Measurements from ENCODE around the gene BRAF. TPM values are rescaled to one million over a fixed set of nuclear protein-coding genes. Genes with fewer than 3 reads are reported as not detected.
"Not testable (repeated sequence)": the region's sequence is repeated elsewhere in the genome, so short reads cannot be mapped to it uniquely, and the experiment has no call there.

The BRAF gene
- 25.0 and 25.7 TPM in 2 replicates for total RNA-seq

DNA sequence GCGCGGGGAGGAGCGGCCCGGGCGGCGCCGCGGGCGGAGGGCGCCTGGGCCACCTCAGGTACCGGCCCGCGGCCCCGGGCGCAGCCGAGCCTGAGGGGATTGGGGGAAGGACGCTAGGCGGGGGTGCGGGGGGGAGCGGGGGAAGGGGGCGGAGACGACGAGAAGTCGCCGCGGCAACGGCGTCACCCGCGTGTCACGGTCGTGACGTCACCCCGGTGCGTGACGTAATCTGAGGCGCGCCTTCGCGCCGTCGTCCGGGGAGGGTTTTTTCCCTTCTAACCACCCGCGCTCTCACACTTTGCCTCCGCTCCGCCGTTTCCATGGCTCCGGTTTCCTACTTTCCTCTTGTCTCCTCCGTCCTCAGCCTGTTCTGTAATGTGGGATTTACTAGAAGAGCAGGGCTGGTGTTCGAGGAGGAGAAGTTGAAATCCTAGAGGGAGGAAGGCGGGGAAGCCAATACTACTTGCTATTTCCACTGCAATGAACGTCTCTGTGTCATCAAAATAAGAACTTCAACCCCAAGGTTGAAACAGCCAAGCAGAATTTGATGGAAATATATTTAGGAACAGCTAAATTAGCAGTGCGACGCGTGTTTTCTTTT is at the start of gene BRAF:
BRAF (minus strand) TSS at position 109 of the 601 bp plus-strand sequence. CDS start 226 bp downstream, outside the sequence.
- intact Hi-C loops (cut with micrococcal nuclease): loop anchor here (1.0 to 10.0 kb wide), 12 partner anchors 22 to 1882 kb away; partner anchors contain the start of genes FMC1, MKRN1, MRPS33 and NDUFB2

DNA sequence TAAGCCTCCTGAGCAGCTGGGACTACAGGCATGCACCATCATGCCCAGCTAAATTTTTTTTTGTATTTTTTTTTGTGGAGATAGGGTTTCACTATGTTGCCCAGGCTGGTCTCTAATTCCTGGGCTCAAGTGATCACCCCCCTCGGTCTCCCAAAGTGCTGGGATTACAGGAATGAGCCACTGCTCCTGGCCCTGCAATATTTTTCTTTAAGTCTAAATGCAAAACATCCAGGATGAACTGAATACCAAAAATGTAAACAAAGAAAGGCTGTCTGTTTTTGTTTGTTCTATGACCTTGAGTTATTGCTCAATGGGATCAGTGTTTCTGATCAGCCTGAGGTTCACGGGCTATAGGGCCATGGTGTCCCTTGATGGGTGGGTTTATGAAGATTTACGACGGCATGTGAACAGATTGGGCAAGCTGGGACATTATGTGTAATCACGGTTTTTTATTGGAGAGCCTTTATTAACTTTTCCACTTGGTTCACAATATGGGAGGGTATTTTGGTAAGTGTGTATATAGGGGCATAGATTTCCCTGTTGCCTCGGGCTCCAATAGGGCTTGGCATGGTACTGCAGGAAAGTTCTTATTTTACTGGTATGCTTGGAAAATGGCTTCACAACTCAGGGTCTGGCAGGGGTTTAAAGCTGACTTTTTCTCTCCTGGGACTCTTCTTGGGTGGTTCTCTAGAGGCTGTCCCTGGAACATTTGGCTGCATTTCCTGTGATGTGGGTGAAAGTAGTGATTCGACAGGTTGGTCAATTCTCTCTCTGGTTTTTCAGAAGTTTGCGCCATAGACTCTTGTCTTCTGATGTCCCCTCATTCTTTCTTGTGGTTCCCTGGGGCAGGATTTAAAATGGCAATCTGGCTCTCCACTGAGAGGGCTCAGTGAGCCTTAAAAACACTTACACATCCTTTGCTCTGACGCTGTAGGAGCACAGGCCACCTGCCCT is 48.4 kb upstream of the BRAF start:
- intact Hi-C loops (cut with micrococcal nuclease): no loop called here

DNA sequence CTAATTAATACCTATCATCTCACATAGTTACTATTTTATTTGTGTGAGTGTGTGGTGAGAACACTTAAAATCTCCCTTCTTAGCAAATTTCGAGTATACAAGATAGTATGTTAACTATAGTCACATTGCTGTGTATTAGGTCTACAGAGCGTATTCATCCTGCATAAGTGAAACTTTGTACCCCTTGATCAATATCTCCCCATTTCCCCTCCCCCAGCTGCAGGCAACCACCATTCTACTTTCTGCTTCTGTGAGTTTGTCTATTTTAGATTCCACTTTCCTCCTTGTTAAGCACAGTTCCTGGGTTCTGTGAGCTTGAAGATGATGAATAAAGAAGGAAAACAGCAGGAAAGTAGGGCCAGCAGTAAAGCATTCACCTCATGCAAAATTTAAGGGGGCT is 47.6 kb upstream of the BRAF start:
- intact Hi-C loops (cut with micrococcal nuclease): no loop called here

DNA sequence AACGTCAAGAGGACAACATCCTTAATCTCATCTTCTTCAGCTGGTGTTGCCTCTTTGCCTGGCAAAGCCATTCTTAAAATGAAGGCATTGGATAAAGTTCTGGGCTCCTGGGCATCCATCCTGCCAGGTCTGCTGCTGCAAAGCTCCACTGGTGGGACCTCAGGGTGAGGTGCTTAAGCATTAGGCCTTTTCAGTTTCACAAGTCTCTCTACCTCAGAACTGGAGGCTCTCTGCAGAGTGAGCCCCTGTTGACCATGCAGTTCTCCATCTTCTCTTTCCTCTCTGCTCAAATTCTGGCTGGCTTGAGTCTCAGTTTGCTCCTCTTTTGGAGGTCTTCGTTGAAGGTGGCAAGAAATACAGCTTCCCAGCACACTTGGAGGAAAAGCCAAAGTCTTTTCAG is 42.7 kb upstream of the BRAF start:
- intact Hi-C loops (cut with micrococcal nuclease): no loop called here

DNA sequence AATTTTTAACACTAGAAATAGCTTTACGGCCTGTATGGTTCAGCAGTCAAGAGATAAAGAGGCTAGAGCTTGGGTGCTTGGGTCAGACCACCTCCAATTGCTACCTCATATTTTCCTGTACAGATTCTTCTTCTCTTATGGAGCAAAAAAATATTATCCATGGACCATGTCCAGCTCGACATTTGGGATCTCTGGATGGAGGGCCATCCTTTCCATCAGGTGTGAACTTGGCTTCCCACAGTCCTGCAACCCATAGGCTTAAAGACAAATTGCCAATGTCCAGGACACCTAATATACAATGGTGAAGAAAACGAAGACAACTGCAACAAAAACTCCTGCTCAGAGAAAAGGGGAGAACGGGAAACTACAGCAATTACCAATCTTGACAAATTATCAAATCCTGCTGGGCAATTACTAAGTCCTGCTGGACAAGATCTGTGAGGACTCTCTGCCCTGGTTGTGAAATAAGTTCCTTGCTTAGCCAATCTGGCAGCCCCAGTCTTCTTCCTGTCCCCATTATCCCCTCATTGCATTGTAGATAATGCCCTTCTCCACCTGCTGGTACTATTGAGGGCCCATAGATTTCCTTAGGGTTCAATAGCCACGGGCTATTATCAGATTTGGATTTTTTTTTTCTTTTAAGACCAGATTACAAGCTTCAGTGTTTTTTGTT is 42.0 kb upstream of the BRAF start:
- intact Hi-C loops (cut with micrococcal nuclease): no loop called here

DNA sequence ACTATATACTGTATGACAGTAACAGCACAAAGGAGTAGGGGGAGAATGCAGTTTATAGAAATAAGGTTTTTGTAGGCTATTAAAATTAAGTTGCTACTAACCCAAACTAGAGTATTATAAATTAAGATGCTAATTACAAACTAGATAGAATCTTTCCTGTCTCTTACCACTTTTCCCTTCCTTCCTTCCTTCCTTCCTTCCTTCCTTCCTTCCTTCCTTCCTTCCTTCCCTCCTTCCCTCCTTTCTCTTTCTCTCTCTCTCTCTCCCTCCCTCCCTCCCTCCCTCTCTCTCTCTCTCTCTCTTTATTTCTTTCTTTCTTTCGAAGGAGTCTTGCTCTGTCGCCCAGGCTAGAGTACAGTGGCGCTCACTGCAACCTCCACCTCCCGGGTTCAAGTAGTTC is 36.4 kb upstream of the BRAF start:
- intact Hi-C loops (cut with micrococcal nuclease): no loop called here

DNA sequence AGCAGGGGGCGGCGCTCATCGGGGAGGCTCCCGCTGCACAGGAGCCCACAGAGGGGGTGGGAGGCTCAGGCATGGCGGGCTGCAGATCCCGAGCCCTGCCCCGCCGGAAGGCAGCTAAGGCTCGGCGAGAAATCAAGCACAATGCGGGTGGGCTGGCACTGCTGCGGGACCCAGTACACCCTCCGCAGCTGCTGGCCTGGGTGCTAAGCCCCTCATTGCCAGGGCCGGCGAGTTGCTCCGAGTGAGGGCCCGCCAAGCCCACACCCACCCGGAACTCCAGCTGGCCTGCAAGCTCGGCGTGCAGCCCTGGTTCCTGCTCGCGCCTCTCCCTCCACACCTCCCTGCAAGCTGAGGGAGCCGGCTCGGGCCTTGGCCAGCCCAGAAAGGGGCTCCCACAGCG is 32.3 kb upstream of the BRAF start:
- intact Hi-C loops (cut with micrococcal nuclease): not testable (repeated sequence)

DNA sequence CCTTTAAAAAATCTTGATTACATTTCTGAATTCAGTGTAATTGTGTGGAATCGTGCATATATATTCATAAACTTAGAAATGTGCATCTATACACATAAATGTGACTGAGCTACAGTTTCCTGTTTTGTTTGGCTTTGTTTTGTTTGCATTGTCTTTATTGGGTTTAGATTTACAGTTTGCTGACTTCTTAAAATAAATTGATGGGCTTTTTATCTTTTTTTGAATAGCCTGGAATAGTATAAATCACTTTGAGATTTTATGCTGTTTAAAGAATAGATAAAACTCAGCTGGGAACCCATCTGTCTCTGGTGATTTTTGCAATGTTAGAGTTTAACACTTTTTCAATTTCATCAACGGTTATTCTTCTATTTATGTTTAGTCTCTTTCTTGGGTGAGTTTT is 21.2 kb upstream of the BRAF start:
- intact Hi-C loops (cut with micrococcal nuclease): no loop called here

DNA sequence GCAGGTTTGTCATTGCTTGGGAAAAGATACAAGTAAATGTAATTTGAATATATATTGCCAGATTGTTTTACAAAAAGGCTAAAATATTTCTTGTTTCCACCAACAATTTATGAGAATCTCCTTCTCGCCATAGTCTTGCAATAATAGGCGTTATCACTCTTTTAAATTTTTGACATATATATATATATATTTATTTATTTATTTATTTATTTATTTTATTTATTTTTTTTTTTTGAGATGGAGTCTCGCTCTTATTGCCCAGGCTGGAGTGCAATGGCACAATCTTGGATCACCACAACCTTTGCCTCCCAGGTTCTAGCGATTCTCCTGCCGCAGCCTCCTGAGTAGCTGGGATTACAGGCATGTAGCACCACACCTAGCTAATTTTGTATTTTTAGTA is 17.5 kb upstream of the BRAF start:
- intact Hi-C loops (cut with micrococcal nuclease): not testable (repeated sequence)

DNA sequence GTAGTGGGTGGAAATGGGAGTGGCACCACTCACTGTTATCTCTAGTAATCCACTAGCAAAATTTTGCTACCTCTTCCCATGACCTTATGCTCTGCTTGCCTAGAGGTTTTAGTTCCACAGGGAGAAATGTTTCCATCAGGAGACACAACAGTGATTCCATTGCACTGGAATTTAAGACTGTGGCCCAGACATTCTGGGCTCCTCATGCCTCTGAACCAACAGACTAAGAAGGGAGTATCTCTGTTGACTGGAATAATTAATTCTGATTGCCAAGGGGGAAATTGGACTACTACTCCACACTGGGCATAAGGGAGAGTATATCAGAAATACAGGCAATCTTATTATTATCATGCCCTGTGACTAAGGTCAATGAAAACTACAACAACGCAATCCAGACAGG is 16.2 kb upstream of the BRAF start:
- intact Hi-C loops (cut with micrococcal nuclease): no loop called here

DNA sequence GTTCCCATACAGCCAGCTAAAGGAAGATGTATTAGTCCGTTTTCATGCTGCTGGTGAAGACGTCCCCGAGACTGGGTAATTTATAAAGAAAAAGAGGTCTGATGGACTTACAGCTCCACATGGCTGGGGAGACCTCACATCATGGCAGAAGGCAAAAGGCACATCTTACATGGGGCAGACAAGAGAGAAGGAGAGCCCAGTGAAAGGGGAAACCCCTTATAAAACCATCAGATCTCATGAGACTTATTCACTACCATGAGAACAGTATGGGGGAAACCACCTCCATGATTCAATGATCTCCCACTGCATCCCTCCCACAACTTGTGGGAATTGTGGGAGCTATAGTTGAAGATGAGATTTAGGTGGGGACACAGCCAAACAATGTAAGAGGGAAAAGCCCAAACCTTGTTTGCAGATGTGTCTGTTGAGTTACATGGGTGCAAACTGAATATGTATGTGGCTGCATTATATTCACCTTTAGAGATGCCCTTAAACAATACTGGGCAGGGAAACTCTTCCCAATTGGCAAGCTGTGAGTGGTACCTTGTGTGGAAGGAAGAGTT is 13.1 kb upstream of the BRAF start:
- intact Hi-C loops (cut with micrococcal nuclease): no loop called here

DNA sequence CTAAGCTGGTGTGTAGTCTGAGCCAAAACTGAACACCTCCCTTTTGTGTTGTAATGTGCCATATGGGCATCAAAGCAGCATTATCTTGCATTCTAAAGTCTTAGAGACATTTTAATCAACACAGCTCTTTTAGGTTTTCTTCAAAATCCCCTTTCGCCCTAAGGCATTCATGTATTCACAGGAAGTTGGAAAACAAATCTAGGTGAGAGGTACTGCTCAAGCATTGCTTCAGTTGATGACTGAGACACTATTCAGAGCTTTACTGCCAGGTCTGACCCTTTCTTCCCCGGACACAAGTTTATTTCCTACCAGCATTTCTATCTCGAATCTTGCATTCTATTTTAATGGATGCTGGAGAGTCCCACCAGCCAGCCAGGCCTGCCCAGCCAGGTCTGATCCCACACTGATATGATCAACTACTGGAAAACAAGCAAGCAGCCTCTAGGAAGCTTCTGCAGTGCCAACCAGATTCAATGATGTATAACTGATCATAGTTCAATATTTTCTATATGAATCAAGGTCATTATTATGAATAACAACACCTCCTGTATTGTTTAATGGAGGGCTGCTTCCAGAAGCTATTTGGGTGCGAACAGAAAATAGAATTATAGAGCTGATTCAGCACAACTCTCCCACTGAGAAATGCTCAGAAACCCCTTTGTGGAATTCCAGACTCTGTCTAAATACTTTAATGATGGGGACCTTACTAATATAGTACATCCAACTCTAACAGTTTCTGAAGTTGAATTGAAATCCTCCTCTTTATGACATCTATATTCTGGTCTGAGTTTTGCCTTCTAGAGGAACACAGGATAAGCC is 4.0 kb upstream of the BRAF start:
- intact Hi-C loops (cut with micrococcal nuclease): loop anchor here (5.0 to 10.0 kb wide), 2 partner anchors 144 to 864 kb away; partner anchors contain the start of genes PARP12 and TMEM178B

DNA sequence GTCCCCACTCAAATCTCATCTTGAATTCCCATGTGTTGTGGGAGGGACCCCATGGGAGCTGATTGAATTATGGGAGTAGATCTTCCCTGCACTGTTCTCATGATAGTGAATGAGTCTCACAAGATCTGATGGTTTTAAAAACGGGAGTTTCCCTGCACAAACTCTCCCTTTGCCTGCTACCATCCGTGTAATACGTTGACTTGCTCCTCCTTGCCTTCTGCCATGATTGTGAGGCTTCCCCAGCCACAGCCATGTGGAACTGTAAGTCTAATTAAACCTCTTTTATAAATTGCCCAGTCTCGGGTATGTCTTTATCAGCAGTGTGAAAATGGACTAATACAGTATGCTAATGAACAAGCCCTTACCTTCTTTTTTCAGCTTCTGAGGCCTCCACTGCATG is 3.2 kb upstream of the BRAF start:
- intact Hi-C loops (cut with micrococcal nuclease): loop anchor here (5.0 to 10.0 kb wide), 2 partner anchors 144 to 863 kb away; partner anchors contain the start of genes PARP12 and TMEM178B

DNA sequence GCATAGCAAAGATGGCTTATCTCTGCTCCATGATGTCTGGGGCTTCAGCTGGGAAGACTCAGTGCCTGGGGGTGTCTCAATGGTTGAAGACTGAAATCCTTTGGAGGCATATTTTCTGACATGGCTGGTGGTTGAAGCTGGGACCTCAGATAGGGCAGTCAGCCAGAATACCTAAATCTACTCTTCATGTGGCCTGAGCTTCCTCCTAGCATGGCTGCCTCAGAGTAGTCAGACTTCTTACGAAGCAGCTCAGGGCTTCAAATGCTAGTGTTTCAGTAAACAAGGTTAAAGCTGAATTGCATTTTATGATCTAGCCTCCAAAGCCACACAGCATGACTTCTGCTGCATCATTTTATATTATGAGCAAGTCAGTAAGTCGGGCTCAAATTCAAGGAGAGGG is 2.6 kb upstream of the BRAF start:
- intact Hi-C loops (cut with micrococcal nuclease): loop anchor here (5.0 to 10.0 kb wide), 2 partner anchors 145 to 863 kb away; partner anchors contain the start of genes PARP12 and TMEM178B

DNA sequence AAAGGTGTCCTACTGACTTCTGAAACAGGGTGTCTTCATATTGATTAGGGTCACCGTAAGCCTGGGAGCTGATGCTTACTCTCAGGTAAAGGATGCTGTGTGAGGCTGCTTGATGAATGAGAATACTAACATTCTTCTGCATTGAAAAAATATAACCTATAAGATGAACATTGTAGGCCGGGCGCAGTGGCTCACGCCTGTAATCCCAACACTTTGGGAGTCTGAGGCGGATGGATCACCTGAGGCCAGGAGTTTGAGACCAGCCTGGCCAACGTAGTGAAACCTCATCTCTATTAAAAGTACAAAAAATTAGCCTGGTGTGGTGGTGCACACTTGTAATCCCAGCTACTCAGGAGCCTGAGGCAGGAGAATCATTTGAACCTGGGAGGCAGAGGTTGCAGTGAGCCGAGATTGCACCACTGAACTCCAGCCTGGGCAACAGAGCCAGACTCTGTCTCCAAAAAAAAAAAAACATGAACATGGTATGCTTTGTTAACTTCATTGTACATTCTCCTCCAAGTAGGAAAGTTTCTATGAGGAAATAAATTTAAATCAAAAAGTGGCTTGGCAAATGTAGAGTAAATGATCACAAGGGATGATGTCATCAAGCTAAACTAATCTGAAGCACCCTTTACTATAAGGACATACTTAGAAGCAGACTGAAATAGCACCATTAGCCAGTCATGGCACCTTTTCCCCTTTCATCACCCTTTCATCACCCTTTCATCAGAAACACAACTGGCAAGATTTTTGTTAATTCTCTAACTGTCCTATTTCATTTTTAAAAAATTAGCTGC is 1.5 kb upstream of the BRAF start:
- intact Hi-C loops (cut with micrococcal nuclease): loop anchor here (5.0 to 10.0 kb wide), 2 partner anchors 146 to 861 kb away; partner anchors contain the start of genes PARP12 and TMEM178B

DNA sequence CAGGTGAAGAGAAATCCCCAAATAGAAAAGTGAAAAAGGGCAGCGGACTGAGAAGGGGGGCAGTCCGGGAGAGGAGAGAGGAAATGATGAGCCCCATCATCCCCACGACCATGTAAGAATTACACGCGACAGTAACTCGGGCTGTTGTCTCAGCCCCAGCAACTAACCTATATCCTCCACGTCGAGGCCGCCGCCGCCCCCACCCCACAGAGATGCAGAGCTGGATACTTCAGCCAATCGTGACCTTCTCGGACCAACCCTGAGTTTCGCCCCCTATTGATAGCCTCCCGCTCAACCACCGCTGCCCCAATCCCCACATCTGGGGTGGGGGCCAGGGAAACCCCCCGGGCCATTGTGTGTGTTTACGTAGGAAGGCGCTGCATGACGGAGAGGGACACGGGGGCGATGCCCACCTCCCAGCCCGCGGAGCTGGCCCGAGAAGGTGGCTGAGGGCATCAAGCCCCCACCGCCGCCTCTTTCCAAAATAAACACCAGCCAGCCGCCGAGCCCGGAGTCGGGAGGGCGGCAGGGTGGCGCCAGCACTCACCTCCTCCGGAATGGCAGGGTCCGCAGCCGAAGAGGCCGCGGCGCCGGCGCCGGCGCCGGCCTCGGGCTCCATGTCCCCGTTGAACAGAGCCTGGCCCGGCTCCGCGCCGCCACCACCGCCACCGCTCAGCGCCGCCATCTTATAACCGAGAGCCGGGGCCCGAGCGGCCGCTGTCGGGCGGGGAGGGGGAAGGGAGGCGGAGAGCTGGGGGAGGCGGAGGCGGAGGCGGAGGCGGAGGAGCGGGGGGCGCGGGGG is 509 bp downstream of the BRAF start:
- intact Hi-C loops (cut with micrococcal nuclease): loop anchor here (1.0 to 10.0 kb wide), 9 partner anchors 21 to 1883 kb away; partner anchors contain the start of genes FMC1, MKRN1, PARP12 and SSBP1

DNA sequence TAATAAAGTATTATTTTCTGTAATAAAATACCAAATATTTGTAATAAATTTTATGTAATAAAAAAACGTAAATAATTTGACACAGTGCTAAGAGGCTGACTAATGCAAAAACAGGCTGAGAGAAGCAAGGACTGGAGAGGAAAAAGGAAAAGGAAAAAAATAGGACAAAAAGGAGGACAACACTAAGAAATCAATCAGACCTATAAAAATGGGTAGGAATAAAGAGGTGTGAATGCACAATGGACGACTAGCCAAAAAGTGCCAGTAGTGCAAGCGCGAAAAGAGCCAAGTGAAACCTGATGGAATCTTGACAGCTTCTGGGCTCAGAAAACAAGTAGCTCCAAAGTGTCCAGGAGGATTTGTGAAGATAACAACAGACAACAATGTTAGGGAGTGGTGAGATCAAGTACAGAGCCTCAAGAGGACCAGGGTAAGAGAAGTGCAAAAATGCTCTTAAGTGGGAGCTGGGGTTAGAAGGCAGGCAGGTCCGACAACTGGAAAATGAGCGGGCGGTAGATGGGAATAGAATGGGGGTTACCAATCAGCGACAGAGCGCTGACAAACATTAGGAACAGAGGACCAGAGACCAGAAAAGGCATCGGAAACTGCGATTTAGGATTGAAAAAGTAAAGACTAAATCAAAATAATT is 1.2 kb downstream of the BRAF start:
- intact Hi-C loops (cut with micrococcal nuclease): loop anchor here (1.0 to 10.0 kb wide), 9 partner anchors 21 to 1884 kb away; partner anchors contain the start of genes FMC1, MKRN1, PARP12 and SSBP1

Data from T-helper 2 cell treated with Interferon-gamma antibody and Interleukin-4, amounts not matched to agents 100 ng/mL and 5 ng/mL, for 36 hours (primary cell).